GM12801 (cell line): Measurements from ENCODE around the gene RAD51B.

ENCODE experiments used
- TF ChIP-seq, protein P1 (sequence below): IDR thresholded peaks from one replicate; pipeline ENCODE4 v1.5.1; 2011; ENCODE audit warnings: control low read depth; ENCODE audit not compliant: insufficient read length; ENCODE audit errors: extremely low read depth

RAD51B gene

DNA sequence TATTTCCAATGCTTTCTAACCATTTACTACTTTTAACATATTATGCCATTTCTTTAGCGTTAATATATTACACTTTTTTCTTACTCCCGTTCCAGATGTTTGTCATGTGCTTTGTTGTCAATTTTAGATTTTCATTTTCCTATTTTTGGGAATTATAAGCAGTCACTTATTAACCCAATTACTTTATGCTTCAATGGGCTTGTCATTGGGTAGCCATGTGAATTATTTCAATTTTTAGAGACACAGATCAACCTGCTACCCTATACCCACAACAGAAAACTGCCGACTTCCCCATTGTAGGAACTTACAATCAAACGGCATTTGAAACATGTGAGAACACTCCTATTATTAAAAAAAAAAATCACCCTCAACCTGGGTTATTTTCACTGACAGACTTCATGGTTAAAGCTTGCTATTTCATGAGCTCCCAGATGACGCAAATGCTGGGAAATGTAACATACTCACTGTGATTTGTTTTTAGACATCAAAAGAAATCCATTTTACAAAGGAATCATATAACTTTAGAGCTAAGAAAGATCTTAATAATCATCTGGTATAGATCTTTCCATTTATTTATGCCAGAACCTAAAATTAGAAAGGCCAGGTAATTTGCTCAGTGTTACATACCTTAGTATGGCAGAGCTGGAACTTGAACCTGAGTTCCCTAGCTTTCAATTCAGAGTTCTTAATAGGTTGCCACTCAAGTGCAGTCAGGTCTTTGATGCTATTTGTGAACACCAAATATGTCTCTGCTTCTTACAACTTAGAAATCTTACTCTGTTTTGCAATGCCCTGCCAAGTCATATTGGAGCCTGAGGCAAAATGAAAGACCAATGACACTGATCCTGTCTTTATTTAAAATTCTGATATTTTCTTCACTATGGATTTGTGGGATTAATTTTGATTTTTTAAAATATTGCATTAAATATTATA is 340.4 kb downstream of the RAD51B start:
- TF ChIP-seq, protein P1, sequence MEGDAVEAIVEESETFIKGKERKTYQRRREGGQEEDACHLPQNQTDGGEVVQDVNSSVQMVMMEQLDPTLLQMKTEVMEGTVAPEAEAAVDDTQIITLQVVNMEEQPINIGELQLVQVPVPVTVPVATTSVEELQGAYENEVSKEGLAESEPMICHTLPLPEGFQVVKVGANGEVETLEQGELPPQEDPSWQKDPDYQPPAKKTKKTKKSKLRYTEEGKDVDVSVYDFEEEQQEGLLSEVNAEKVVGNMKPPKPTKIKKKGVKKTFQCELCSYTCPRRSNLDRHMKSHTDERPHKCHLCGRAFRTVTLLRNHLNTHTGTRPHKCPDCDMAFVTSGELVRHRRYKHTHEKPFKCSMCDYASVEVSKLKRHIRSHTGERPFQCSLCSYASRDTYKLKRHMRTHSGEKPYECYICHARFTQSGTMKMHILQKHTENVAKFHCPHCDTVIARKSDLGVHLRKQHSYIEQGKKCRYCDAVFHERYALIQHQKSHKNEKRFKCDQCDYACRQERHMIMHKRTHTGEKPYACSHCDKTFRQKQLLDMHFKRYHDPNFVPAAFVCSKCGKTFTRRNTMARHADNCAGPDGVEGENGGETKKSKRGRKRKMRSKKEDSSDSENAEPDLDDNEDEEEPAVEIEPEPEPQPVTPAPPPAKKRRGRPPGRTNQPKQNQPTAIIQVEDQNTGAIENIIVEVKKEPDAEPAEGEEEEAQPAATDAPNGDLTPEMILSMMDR, result no peak

DNA sequence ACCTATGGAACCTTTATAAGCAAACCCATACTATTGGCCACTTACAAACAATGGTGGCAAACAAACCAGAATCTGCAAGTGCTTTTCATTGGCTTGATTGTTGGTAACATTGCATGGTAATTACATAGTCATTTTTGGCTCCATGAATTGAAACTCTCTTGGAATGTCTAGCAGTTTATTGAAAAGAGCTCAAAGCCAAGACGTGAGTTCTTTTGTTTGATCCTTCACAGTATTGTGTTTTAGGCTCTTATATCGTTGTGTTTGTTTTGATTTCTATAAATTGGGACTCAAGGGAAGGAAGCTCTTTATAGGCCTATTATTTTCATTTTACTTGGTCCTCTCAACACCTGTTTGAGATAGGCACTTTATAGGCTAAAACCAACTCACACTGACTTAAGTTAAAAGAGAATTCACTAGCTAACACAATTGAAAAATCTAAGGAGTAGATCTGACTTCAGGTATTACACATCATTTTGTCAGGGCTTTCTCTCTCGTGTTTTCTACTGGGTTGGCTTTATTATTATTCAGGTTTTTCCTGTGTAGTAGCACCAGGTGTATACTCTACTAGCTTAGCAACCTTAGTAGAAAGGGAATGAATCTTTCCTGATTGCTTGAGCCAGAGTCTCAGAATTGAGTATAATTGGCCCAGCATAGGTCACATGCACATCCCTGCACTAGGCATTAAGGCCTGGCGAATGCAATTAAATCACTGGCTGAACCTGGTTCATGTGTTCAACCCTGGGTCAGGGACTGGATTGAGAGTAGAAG is 341.4 kb downstream of the RAD51B start:
- TF ChIP-seq, protein P1, result no peak

DNA sequence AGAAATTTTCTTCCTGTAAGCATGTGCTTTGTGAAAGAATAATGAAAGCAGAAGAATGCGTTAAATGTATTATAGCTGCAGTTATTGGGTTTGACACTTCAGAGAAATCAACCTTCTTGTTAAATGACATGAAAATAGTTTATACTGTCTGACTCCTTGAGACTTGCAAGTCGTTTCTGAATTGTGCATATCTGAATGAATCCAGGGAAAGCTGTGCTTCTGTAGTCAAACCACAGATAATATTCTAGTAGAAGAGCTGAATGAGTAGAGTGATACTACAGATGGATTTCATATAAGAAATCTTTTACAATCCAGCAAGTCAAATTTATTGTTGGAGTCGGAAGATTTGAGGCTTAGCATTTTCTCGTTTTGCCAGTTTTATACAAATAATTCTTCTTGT is 343.3 kb downstream of the RAD51B start:
- TF ChIP-seq, protein P1, result no peak

DNA sequence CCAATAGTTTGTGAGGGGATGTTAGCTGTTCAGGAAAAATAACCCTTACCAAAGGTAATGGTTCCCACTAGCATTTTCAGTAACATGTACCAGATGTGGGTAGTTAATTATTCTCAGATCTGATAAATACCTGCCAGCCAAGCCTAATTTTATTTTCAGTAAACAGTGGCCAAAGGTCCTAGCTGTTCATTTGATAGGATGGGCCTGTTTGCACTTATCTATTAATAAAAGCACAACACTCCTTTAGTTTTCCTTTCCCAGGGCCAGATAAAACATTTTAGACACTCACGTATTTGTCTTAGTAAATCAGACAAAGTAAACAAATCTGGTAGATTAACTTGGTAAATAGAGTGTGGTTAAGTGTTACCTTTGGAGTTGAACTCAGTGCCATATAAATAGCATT is 345.1 kb downstream of the RAD51B start:
- TF ChIP-seq, protein P1, result no peak

- TF ChIP-seq, protein P1, result no peak
Measured at GRCh38 chr14:68165274-68165843, 345.8 kb downstream of the RAD51B start.

- TF ChIP-seq, protein P1, result no peak
Measured at GRCh38 chr14:68166731-68167382, 347.3 kb downstream of the RAD51B start.

GRCh38 chr14:68167383-68168087 is 348.0 kb downstream of the RAD51B start:
- TF ChIP-seq, protein P1, result no peak
